Loucy (cell line): ENCODE results near the gene COL2A1.

Experiments
- H2AFZ ChIP-seq: fragments of 200-600 bp; sonication (generic); 2 replicates; pipeline ENCODE4 v1.6.0; 2016; ENCODE audit warnings: antibody characterized with exemption, mild to moderate bottlenecking, low read length, moderate library complexity
- H3F3A ChIP-seq: fragments of 200-600 bp; 2 replicates; pipeline ENCODE4 v1.6.0; 2016; ENCODE audit warnings: antibody characterized with exemption, low read depth, mild to moderate bottlenecking
- H3K27me3 ChIP-seq: fragments of 200-600 bp; sonication (generic); 2 replicates; pipeline ENCODE4 v1.6.1; 2014; ENCODE audit warnings: low read length, mild to moderate bottlenecking; ENCODE audit not compliant: insufficient read depth, poor library complexity, severe bottlenecking
- H3K36me3 ChIP-seq: fragments of 200-600 bp; sonication (generic); 2 replicates; pipeline ENCODE4 v1.6.1; 2016; ENCODE audit warnings: low read length; ENCODE audit not compliant: insufficient read depth
- H3K4me1 ChIP-seq: fragments of 200-600 bp; sonication (generic); 2 replicates; pipeline ENCODE4 v1.5.1; 2014; ENCODE audit warnings: low read length, mild to moderate bottlenecking; ENCODE audit not compliant: insufficient read depth, poor library complexity, severe bottlenecking
- H3K4me2 ChIP-seq: fragments of 200-600 bp; sonication (generic); 2 replicates; pipeline ENCODE4 v1.6.0; 2014; ENCODE audit warnings: antibody characterized with exemption, low read length, low read depth, mild to moderate bottlenecking; ENCODE audit not compliant: poor library complexity, severe bottlenecking
- H3K4me3 ChIP-seq: fragments of 200-600 bp; sonication (generic); 2 replicates; pipeline ENCODE4 v1.5.1; 2014; ENCODE audit warnings: low read length, mild to moderate bottlenecking, mixed read lengths; ENCODE audit not compliant: poor library complexity, severe bottlenecking
- H3K79me2 ChIP-seq: fragments of 200-600 bp; sonication (generic); 2 replicates; pipeline ENCODE4 v1.6.1; 2014; ENCODE audit warnings: low read length; ENCODE audit not compliant: insufficient read depth
- H3K9ac ChIP-seq: fragments of 200-600 bp; sonication (generic); 2 replicates; pipeline ENCODE4 v1.6.0; 2014; ENCODE audit warnings: mild to moderate bottlenecking, low read depth, low read length, moderate library complexity; ENCODE audit not compliant: poor library complexity, severe bottlenecking
- H3K9me2 ChIP-seq: fragments of 200-600 bp; sonication (generic); replicated peaks from 2 replicates; pipeline ENCODE4 v1.6.1; 2016; ENCODE audit warnings: low read depth, low read length, mixed read lengths
- H3K9me3 ChIP-seq: fragments of 200-600 bp; sonication (generic); 2 replicates; pipeline ENCODE4 v1.6.1; 2014; ENCODE audit warnings: mild to moderate bottlenecking, antibody characterized with exemption, low read length, low read depth; ENCODE audit not compliant: insufficient read depth
- H4K20me1 ChIP-seq: fragments of 200-600 bp; sonication (generic); 2 replicates; pipeline ENCODE4 v1.6.0; 2014; ENCODE audit warnings: antibody characterized with exemption, low read length, mild to moderate bottlenecking; ENCODE audit not compliant: insufficient read depth, poor library complexity, severe bottlenecking
- CTCF ChIP-seq: fragments of 200-600 bp; sonication (generic); conservative IDR thresholded peaks from 2 replicates; pipeline ENCODE4 v1.5.1; 2014; ENCODE audit warnings: mild to moderate bottlenecking, antibody characterized with exemption, low read length
- EZH2phosphoT487 ChIP-seq: fragments of 200-600 bp; IDR thresholded peaks from 2 replicates; pipeline ENCODE4 v1.6.1; 2018; ENCODE audit warnings: antibody characterized with exemption, mild to moderate bottlenecking, moderate library complexity, borderline replicate concordance

Gene COL2A1

GRCh38 chr12:47981496-47982260 is 22.6 kb downstream of the COL2A1 start:
- Histone ChIP-seq H3K79me2 (no peaks in the 10 kb centered on the region), H3K9me3 (no peaks in the 10 kb centered on the region), H4K20me1 (no peaks in the 10 kb centered on the region), H3K9ac (no peak overlapping the region), H3K4me3 (no peak overlapping the region), H3K27me3 (no peaks in the 10 kb centered on the region), H3F3A (no peaks in the 10 kb centered on the region), H2AFZ (no peak overlapping the region), H3K9me2 (no peaks in the 10 kb centered on the region), H3K36me3 (peaks cover 41% of the 10 kb centered on the region; the same call in 1 of the 2 replicates), H3K4me2 (no peak overlapping the region), H3K4me1 (no peaks in the 10 kb centered on the region)
- TF ChIP-seq EZH2phosphoT487 (no peak), CTCF (no peak)

- no peak overlapping the region for H3K4me3 ChIP-seq
- no peaks in the 10 kb centered on the region for H3K9me2 ChIP-seq
- H3K4me2 ChIP-seq, result no peak overlapping the region
- no peaks in the 10 kb centered on the region for H3K4me1 ChIP-seq
- H3K79me2 ChIP-seq, result no peaks in the 10 kb centered on the region
- H3K36me3 ChIP-seq, result peaks cover 41% of the 10 kb centered on the region; the same call in 1 of the 2 replicates
- H3F3A ChIP-seq, result no peaks in the 10 kb centered on the region
- H3K27me3 ChIP-seq, result no peaks in the 10 kb centered on the region
- TF ChIP-seq EZH2phosphoT487 (no peak), CTCF (no peak)
- H4K20me1 ChIP-seq, result no peaks in the 10 kb centered on the region
- no peak overlapping the region for H3K9ac ChIP-seq
- no peaks in the 10 kb centered on the region for H3K9me3 ChIP-seq
- no peak overlapping the region for H2AFZ ChIP-seq
Observed at GRCh38 chr12:47980779-47981495, 23.3 kb downstream of the COL2A1 start.

- no peaks in the 10 kb centered on the region for H3F3A ChIP-seq
- no peaks in the 10 kb centered on the region for H3K9me2 ChIP-seq
- no peak overlapping the region for H3K4me2 ChIP-seq
- H3K27me3 ChIP-seq, result no peaks in the 10 kb centered on the region
- H3K36me3 ChIP-seq, result peaks cover 44% of the 10 kb centered on the region; the same call in 1 of the 2 replicates
- no peaks in the 10 kb centered on the region for H4K20me1 ChIP-seq
- no peaks in the 10 kb centered on the region for H3K9me3 ChIP-seq
- H3K9ac ChIP-seq, result no peak overlapping the region
- no peak overlapping the region for H3K4me3 ChIP-seq
- H3K4me1 ChIP-seq, result no peaks in the 10 kb centered on the region
- no peaks in the 10 kb centered on the region for H3K79me2 ChIP-seq
- no peak for TF ChIP-seq EZH2phosphoT487
- no peak for TF ChIP-seq CTCF
- no peak overlapping the region for H2AFZ ChIP-seq
Observed at GRCh38 chr12:47980197-47980596, 24.1 kb downstream of the COL2A1 start.
